H1 (cell line): ENCODE results near the gene ENOX2. TPM values are rescaled to one million over a fixed set of nuclear protein-coding genes. Genes with fewer than 3 reads are reported as not detected.

Experiments used
- BACH1 ChIP-seq: IDR thresholded peaks from 2 replicates; pipeline ENCODE4 v1.6.1; 2012; ENCODE audit warnings: low read length, improper control_type of control experiment
- CHD7 ChIP-seq: fragments of 300-600 bp; sonication (generic); IDR thresholded peaks from 2 replicates; pipeline ENCODE4 v1.7.1; 2012; ENCODE audit warnings: low read length, moderate library complexity, mild to moderate bottlenecking, inconsistent platforms; ENCODE audit not compliant: insufficient replicate concordance
- FOSL1 ChIP-seq: IDR thresholded peaks from 2 replicates; pipeline ENCODE4 v1.6.1; 2011; ENCODE audit warnings: mild to moderate bottlenecking, low read depth, low read length, moderate library complexity; ENCODE audit not compliant: insufficient read depth
- POLR2AphosphoS5 ChIP-seq: IDR thresholded peaks from 2 replicates; pipeline ENCODE4 v1.6.1; 2011; ENCODE audit warnings: low read depth, low read length
- RAD21 ChIP-seq, 2 experiments: IDR thresholded peaks in 1 of 2; conservative IDR thresholded peaks in 1 of 2; 2 replicates each; pipeline ENCODE4 v1.6.1; 2011; ENCODE audit warnings: low read depth in 2 of 2, low read length in 2 of 2, improper control_type of control experiment in 1 of 2, inconsistent platforms in 1 of 2, mild to moderate bottlenecking in 1 of 2, moderate library complexity in 1 of 2
- SRF ChIP-seq: IDR thresholded peaks from 2 replicates; pipeline ENCODE4 v1.6.1; 2011; ENCODE audit warnings: mild to moderate bottlenecking, low read depth, low read length, moderate library complexity
- TAF1 ChIP-seq: IDR thresholded peaks from 2 replicates; pipeline ENCODE4 v1.6.1; 2011; ENCODE audit warnings: mild to moderate bottlenecking, low read depth, low read length
- polyA plus RNA-seq, 7 experiments: library from polyadenylated mRNA; depleted of rRNA in 3 of 7; stranded (reverse) in 5 of 7; unstranded in 2 of 7; fragments of >200 nt in 5 of 7; fragments of 200-250 nt in 2 of 7; gene quantifications; 1 replicate in 5 of 7; 2 replicates in 1 of 7; 4 replicates in 1 of 7; pipeline versions ENCODE4 v1.2.1 to v1.2.3, GENCODE V29; 2011 to 2013; ENCODE audit warnings: missing spikeins in 2 of 7, mixed read lengths in 2 of 7
- total RNA-seq: library from RNA; stranded (reverse); fragmentation: NEBNext Ultra II Directional; extraction: Animal tissue kit (Norgen Biotek cat#: 25700); gene quantifications from 2 replicates; pipeline ENCODE4 v1.2.1, GENCODE V29; 2021
- TF ChIP-seq, protein P1 (sequence below), 3 experiments: IDR thresholded peaks; 1 replicate in 2 of 3; 2 replicates in 1 of 3; pipeline versions ENCODE4 v1.5.1 to v1.6.1; 2011; ENCODE audit warnings: low read length in 3 of 3, mild to moderate bottlenecking in 3 of 3, inconsistent platforms in 2 of 3, low read depth in 1 of 3, moderate library complexity in 1 of 3; ENCODE audit not compliant: insufficient read depth in 1 of 3; ENCODE audit errors: control extremely low read depth in 1 of 3

ENOX2 gene
- total and polyA plus RNA-seq, 2 of the 8 experiments (the other 6 are each of a cell fraction or from before 2014, with no cell fraction given) = 4.5 to 12.3 TPM

DNA sequence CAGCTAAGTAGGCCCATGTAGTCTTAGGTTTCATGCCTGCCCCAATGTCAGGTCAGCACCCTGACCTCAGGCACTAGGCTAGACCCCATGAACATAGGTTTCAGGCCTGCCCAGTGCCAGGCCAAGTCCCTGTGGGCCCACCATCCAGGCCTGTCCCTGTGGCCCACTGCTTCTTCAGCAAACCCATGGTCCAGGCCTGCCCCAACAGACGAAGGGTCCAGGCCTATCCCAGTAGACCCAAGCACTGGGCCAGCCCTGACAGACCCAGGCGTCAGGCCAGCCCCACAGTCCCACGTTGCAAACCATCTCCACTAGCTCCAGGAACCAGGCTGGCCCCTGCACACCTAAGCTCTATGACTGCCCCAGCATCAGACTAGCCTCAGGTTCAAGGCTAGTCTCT, 92.4 kb downstream of the ENOX2 start (continued):
- TF ChIP-seq, protein P1, sequence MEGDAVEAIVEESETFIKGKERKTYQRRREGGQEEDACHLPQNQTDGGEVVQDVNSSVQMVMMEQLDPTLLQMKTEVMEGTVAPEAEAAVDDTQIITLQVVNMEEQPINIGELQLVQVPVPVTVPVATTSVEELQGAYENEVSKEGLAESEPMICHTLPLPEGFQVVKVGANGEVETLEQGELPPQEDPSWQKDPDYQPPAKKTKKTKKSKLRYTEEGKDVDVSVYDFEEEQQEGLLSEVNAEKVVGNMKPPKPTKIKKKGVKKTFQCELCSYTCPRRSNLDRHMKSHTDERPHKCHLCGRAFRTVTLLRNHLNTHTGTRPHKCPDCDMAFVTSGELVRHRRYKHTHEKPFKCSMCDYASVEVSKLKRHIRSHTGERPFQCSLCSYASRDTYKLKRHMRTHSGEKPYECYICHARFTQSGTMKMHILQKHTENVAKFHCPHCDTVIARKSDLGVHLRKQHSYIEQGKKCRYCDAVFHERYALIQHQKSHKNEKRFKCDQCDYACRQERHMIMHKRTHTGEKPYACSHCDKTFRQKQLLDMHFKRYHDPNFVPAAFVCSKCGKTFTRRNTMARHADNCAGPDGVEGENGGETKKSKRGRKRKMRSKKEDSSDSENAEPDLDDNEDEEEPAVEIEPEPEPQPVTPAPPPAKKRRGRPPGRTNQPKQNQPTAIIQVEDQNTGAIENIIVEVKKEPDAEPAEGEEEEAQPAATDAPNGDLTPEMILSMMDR (IDR thresholded peaks at IDR 0.05; ENCODE audit: control extremely low read depth in 1 of 3, insufficient read depth in 1 of 3, low read depth in 1 of 3, low read length in 3 of 3) = no peak
- TF ChIP-seq RAD21 (IDR thresholded peaks at IDR 0.05 in 1 of 2, conservative IDR thresholded peaks at IDR 0.05 in 1 of 2; ENCODE audit: low read depth in 2 of 2, low read length in 2 of 2) (no peak), CHD7 (no peak), TAF1 (no peak), POLR2AphosphoS5 (no peak), BACH1 (no peak), FOSL1 (no peak), SRF (no peak)
